Cardiac muscle cell (in vitro differentiated cells and primary cell): ENCODE data around the gene TMEM205. TPM values are rescaled to one million over a fixed set of nuclear protein-coding genes. Genes with fewer than 3 reads are reported as not detected.

ENCODE experiments used
- DNase-seq, 2 donors: peaks; one replicate each; pipeline versions ENCODE4 v3.0.0 to v3.0.0-alpha.2; 2010 to 2017; ENCODE audit warnings: low read depth in 1 of 2, low spot score in 1 of 2
- H3K27ac ChIP-seq: fragments of 200-600 bp; sonication (generic); 2 replicates; pipeline ENCODE4 v1.5.1; 2016
- H3K27me3 ChIP-seq: fragments of 200-600 bp; sonication (generic); 2 replicates; pipeline ENCODE4 v1.6.0; 2016; ENCODE audit warnings: control low read depth
- H3K36me3 ChIP-seq: fragments of 200-600 bp; sonication (generic); 2 replicates; pipeline ENCODE4 v1.5.1; 2016; ENCODE audit warnings: control low read depth
- H3K4me1 ChIP-seq: fragments of 200-600 bp; sonication (generic); 2 replicates; pipeline ENCODE4 v1.8.1; 2017; ENCODE audit warnings: low read depth, mild to moderate bottlenecking, mixed run types
- H3K4me3 ChIP-seq: fragments of 200-600 bp; sonication (generic); 2 replicates; pipeline ENCODE4 v1.5.1; 2016; ENCODE audit warnings: mild to moderate bottlenecking
- H3K9me3 ChIP-seq: fragments of 200-600 bp; sonication (generic); 2 replicates; pipeline ENCODE4 v1.5.1; 2017; ENCODE audit warnings: low read depth, mild to moderate bottlenecking, control low read depth
- CTCF ChIP-seq: IDR thresholded peaks from 2 replicates; pipeline ENCODE4 v1.5.1; 2012; ENCODE audit warnings: low read depth, mild to moderate bottlenecking, low read length
- polyA plus RNA-seq: library from polyadenylated mRNA; unstranded; fragments of >200 nt; fragmentation: Nextera tagmentation; extraction: Ambion mirVana; gene quantifications from 2 replicates; pipeline ENCODE4 v1.2.1, GENCODE V29; 2016
- total RNA-seq: library from RNA; depleted of rRNA; stranded (reverse); fragments of >200 nt; gene quantifications from 2 replicates; pipeline ENCODE4 v1.2.3, GENCODE V29; 2016

The TMEM205 gene
- total and polyA plus RNA-seq, 2 experiments from 2014 or later = 137 to 154 TPM

DNA sequence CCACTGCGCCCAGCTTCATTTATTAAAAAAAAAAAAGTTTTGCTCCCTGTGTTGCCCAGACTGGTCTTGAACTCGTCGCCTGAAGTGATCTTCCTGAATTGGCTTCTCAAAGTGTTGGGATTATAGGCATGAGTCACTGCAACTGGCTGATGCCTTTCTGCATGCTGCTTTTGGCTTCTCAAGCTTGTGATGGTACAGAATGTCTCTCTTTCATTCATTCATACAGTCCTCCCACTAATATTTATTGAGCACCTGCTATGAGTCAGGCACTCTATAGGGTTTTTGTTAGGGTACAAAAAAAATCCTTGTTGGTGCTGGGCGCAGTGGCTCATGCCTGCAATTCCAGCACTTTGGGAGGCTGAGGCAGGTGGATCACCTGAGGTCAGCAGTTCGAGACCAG is 41.1 kb downstream of the TMEM205 start:
- Histone ChIP-seq H3K27ac (no peak overlapping the region), H3K4me1 (no peaks in the 10 kb centered on the region), H3K27me3 (no peaks in the 10 kb centered on the region), H3K36me3 (no peaks in the 10 kb centered on the region), H3K4me3 (no peak overlapping the region), H3K9me3 (no peaks in the 10 kb centered on the region)
- TF ChIP-seq CTCF = no peak
- DNase-seq = no peak

DNA sequence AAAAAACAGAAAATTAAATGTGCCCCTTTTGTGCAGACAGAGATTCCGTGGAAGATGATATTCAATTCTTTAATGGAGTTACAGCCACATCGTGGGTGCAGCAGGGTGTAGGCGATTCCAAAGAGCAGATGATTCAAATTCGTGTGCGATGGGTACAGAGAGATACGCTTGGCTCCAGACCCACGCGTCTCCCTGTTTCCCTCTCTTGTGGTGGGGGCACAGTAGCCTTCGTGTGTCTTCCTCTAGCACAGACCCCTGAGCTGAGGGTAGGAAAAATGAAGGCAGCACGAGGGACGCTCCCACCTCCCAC is 45.3 kb downstream of the TMEM205 start:
- H3K27ac ChIP-seq = no peak overlapping the region
- H3K36me3 ChIP-seq = no peaks in the 10 kb centered on the region
- no peaks in the 10 kb centered on the region for H3K4me1 ChIP-seq
- H3K27me3 ChIP-seq = no peaks in the 10 kb centered on the region
- H3K9me3 ChIP-seq = no peaks in the 10 kb centered on the region
- no peak for DNase-seq
- no peak overlapping the region for H3K4me3 ChIP-seq
- TF ChIP-seq CTCF = no peak

DNA sequence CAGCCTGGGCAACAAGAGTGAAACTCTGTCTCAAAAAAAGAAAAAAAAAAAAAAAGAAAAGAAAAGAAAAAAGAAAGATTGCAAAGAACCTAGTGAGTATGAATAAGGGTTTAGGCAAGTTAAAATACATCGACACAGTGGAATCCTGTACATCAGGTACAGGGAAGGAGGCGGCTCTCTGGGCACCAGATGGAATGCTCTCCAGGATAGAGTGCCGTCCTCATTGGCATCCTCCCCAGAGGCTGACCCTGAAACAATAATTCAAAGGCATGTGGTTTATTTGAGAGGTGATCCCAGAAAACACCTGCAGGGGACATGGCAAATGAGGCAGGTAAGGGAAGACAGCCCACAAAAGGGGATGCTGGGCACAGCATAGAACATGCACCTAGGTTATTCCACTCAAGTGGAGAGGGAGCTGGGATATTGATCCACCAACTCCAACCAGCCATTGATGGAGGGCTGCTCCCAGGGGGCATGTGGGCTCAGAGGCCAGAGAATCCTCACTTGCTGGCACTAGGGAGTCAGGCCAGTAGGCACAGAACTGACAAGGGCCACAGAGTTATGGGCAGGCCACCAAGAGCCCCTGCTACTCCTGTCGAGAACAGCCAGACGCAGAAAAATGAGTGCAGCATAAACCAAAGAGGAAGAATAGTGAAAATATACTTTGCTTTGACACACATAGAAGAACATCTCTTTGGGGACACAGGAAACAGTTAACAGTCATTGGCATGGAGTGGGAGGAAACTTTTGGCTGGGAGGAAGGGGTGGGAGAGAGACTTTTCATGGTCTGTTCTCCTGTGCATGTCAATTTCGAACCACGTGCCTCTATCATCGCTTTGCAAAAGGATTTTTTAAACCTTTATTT is 45.9 kb downstream of the TMEM205 start:
- H3K27ac ChIP-seq = no peak overlapping the region
- H3K27me3 ChIP-seq = no peaks in the 10 kb centered on the region
- H3K4me3 ChIP-seq = no peak overlapping the region
- no peaks in the 10 kb centered on the region for H3K36me3 ChIP-seq
- no peaks in the 10 kb centered on the region for H3K9me3 ChIP-seq
- no peak for TF ChIP-seq CTCF
- no peak for DNase-seq
- no peaks in the 10 kb centered on the region for H3K4me1 ChIP-seq

- no peak for TF ChIP-seq CTCF
- no peaks in the 10 kb centered on the region for H3K4me1 ChIP-seq
- H3K9me3 ChIP-seq = no peaks in the 10 kb centered on the region
- DNase-seq = peak in 1 of 2 donors; percentile 83
- H3K27ac ChIP-seq = no peak overlapping the region
- no peak overlapping the region for H3K4me3 ChIP-seq
- no peaks in the 10 kb centered on the region for H3K27me3 ChIP-seq
- H3K36me3 ChIP-seq = no peaks in the 10 kb centered on the region
These were observed 49.8 kb downstream of the TMEM205 start for GRCh38 chr19:11296264-11296663.

GRCh38 chr19:11295665-11296245 is 50.3 kb downstream of the TMEM205 start, which contains the start of gene TSPAN16:
TSPAN16 (plus strand) TSS chr19:11296160; CDS start chr19:11296298, 138 bp downstream.
- no peak for TF ChIP-seq CTCF
- H3K4me1 ChIP-seq = no peaks in the 10 kb centered on the region
- no peak within 1 kb of the TSS for H3K4me3 ChIP-seq
- no peak for DNase-seq
- no peaks in the 10 kb centered on the region for H3K36me3 ChIP-seq
- no peak within 1 kb of the TSS for H3K27ac ChIP-seq
- H3K9me3 ChIP-seq = no peaks in the 10 kb centered on the region
- no peaks in the 10 kb centered on the region for H3K27me3 ChIP-seq
